Thyroid gland (tissue), 4 donors: ENCODE results near the gene KCNJ10. TPM values are rescaled to one million over a fixed set of nuclear protein-coding genes. Genes with fewer than 3 reads are reported as not detected.

Experiments used
- DNase-seq, 2 donors: peaks; one replicate each; pipeline ENCODE4 v3.0.0-alpha.2; 2019
- H3K27ac ChIP-seq, 3 donors: fragments of 200-600 bp; sonication (generic); 1 replicate in 2 of 3; 2 replicates in 1 of 3; pipeline ENCODE4 v1.5.1; 2016 to 2019; ENCODE audit warnings: mild to moderate bottlenecking in 1 of 3, moderate library complexity in 1 of 3
- H3K27me3 ChIP-seq: fragments of 200-600 bp; sonication (generic); one replicate; pipeline ENCODE4 v1.5.1; 2019
- H3K36me3 ChIP-seq, 2 donors: fragments of 200-600 bp; sonication (generic); one replicate each; pipeline ENCODE4 v1.5.1; 2016 to 2019
- H3K4me1 ChIP-seq, 2 donors: fragments of 200-600 bp; sonication (generic); one replicate each; pipeline ENCODE4 v1.5.1; 2017 to 2019
- H3K4me3 ChIP-seq, 3 donors: fragments of 200-600 bp; sonication (generic); replicated peaks in 1 of 3; 1 replicate in 2 of 3; 2 replicates in 1 of 3; pipeline ENCODE4 v1.5.1; 2016; ENCODE audit warnings: mild to moderate bottlenecking in 1 of 3
- H3K9me3 ChIP-seq: fragments of 200-600 bp; sonication (generic); one replicate; pipeline ENCODE4 v1.5.1; 2017
- POLR2A ChIP-seq, 2 donors: fragments of 450-650 bp; IDR thresholded peaks; one replicate each; pipeline ENCODE4 v1.6.1; 2017; ENCODE audit warnings: antibody characterized with exemption in 2 of 2, mild to moderate bottlenecking in 2 of 2, moderate library complexity in 1 of 2
- WGBS, 2 donors: methylation state at CpG; one replicate each; pipeline ENCODE4 v1.1.5; 2017; 5-methylcytosine and 5-hydroxymethylcytosine counted together
- intact Hi-C: fragments of 100-400 bp; cut with DNase I; formaldehyde crosslinking; loops from one replicate; pipeline ENCODE4 v1.15.1; 2023
- total RNA-seq, 4 donors: library from RNA; depleted of rRNA; stranded (reverse); fragments of >200 nt; gene quantifications; one replicate each; pipeline ENCODE4 v1.2.3, GENCODE V29; 2016
- TF ChIP-seq, protein P1 (sequence below), 6 experiments: fragments of 200-600 bp in 3 of 6; fragments of 450-650 bp in 3 of 6; sonication (generic) in 3 of 6; IDR thresholded peaks; one replicate each; pipeline ENCODE4 v1.5.1; 2016 to 2019; ENCODE audit warnings: antibody characterized with exemption in 6 of 6, mild to moderate bottlenecking in 2 of 6, inconsistent platforms in 1 of 6, moderate library complexity in 1 of 6

The KCNJ10 gene
- total RNA-seq, 4 donors from 2014 or later, result 0.13 to 0.45 (median 0.33) TPM; not detected in 1

DNA sequence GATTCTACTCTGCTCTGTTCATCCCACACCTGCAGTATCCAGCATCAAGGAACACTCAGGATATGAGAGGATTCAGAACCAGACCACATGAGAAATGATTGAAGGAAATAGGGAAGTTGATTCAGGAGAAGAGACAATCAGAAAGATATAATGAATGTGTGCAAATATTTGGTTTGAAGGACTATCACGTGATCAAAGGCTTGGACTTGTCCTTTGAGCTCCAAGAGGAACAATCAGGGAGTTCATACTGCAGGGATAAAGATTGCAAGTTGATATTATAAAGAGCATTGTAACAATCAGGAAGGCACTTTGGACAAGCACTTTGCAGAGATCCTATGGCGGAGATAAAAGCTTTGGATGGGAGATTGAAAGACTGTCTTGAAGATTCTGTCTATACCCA is 24.3 kb downstream of the KCNJ10 start:
- WGBS, 2 donors, result 70 to 77% methylated on average over 2 of the region's 2 CpGs
- Histone ChIP-seq H3K4me3 (no peak overlapping the region), H3K27me3 (no peaks in the 10 kb centered on the region), H3K36me3 (no peaks in the 10 kb centered on the region), H3K9me3 (no peaks in the 10 kb centered on the region), H3K4me1 (peaks cover 0 to 10% of the 10 kb centered on the region in 2 donors), H3K27ac (no peak overlapping the region)
- intact Hi-C loops, result loop anchor here (5.0 kb wide), 1 partner anchor 37 kb away; the partner anchor contains the start of gene KCNJ9
- TF ChIP-seq, protein P1, sequence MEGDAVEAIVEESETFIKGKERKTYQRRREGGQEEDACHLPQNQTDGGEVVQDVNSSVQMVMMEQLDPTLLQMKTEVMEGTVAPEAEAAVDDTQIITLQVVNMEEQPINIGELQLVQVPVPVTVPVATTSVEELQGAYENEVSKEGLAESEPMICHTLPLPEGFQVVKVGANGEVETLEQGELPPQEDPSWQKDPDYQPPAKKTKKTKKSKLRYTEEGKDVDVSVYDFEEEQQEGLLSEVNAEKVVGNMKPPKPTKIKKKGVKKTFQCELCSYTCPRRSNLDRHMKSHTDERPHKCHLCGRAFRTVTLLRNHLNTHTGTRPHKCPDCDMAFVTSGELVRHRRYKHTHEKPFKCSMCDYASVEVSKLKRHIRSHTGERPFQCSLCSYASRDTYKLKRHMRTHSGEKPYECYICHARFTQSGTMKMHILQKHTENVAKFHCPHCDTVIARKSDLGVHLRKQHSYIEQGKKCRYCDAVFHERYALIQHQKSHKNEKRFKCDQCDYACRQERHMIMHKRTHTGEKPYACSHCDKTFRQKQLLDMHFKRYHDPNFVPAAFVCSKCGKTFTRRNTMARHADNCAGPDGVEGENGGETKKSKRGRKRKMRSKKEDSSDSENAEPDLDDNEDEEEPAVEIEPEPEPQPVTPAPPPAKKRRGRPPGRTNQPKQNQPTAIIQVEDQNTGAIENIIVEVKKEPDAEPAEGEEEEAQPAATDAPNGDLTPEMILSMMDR (IDR thresholded peaks at IDR 0.05), result no peak
- DNase-seq, result no peak

DNA sequence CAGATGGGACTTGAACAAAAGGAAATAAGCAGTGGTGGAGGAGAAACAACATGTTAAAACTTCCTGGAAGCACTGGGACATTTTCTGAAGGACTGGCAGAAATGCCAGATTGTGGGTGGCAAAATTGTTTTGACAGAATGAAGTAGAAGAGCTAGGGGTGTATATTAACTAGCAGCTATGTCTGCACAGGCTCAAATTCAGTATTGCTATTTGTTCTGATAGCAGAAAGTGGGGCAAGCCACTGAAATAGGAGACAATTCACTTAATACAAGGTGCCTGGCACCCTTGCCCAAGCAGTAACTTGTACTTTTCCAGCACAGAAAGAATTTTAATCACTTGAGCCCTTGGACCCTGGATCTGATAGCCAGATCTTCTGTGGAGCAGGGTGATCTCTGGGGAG is 26.4 kb downstream of the KCNJ10 start:
- H3K4me1 ChIP-seq, result peaks cover 0 to 10% of the 10 kb centered on the region in 2 donors
- H3K27me3 ChIP-seq, result no peaks in the 10 kb centered on the region
- H3K9me3 ChIP-seq, result no peaks in the 10 kb centered on the region
- no peak overlapping the region for H3K4me3 ChIP-seq
- no peak for DNase-seq
- TF ChIP-seq, protein P1 (IDR thresholded peaks at IDR 0.05), result no peak
- no peak for TF ChIP-seq POLR2A (IDR thresholded peaks at IDR 0.05)
- no peak overlapping the region for H3K27ac ChIP-seq
- intact Hi-C loops, result no loop called here
- no peaks in the 10 kb centered on the region for H3K36me3 ChIP-seq

DNA sequence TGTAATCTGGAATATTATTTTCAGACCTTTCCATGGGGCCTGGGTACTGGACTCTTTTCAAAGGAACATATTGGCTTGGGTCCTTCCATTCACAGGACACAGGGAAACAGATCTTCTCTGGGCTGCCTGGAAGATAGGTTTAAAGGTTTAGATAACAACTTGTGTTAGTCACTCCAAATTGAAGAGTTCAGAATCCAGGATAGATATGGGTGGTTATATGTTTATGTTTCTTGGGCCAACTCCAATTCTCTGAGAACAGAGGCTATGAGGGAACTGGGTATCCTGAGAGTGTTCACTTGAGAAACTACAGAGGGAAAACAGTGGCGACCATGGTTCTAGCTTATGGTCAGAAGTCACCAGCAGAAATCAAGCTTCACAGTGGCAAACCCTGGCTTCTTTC is 29.5 kb downstream of the KCNJ10 start:
- Histone ChIP-seq H3K27me3 (no peaks in the 10 kb centered on the region), H3K4me3 (no peak overlapping the region), H3K27ac (no peak overlapping the region), H3K36me3 (no peaks in the 10 kb centered on the region), H3K9me3 (no peaks in the 10 kb centered on the region), H3K4me1 (no peaks in the 10 kb centered on the region)
- DNase-seq, result no peak
- TF ChIP-seq, protein P1 (IDR thresholded peaks at IDR 0.05), result no peak
- no peak for TF ChIP-seq POLR2A (IDR thresholded peaks at IDR 0.05)
- intact Hi-C loops, result no loop called here
- 75 to 95% methylated on average over 1 of the region's 1 CpG for WGBS, 2 donors

DNA sequence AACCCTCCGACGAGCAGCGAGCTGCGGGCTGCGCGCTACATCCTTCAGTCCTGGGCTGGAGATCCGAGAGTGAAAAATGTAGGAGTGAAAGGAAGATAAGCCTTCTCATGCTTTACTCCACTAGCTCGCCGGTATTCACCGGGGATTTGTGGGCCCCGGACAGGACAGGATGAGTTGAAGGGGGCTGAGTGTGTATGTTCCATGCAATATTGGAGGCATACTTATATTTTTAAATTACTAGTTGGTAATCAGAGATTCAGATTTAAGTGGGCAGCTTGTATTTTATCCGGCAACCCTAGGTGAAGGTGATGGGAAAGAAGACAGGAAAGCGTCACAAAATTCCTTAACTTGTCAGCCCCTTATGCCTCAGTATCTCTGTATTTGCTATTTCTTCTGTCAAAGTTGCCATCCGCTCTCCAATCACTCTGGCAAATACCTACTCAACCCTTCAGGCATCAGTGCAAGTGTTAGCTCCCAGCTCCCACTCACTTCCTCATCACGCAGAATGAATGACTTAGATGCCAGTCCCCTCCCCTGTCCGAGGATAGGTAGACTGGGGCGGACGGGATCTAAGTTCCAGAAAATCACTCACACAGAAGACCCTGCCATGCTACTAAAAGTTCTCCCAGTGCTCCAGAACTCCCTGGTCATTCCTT is 37.7 kb downstream of the KCNJ10 start:
- Histone ChIP-seq H3K27me3 (no peaks in the 10 kb centered on the region), H3K9me3 (no peaks in the 10 kb centered on the region), H3K27ac (peak overlapping the region in 1 of 3 donors; percentile 62), H3K4me3 (peak overlapping the region; percentile 38 to 74 (median 58)), H3K36me3 (no peaks in the 10 kb centered on the region), H3K4me1 (peaks cover 8 to 22% of the 10 kb centered on the region in 2 donors)
- intact Hi-C loops, result loop anchor here (5.0 kb wide), 1 partner anchor 250 kb away; the partner anchor contains the start of gene DUSP23
- 2 to 3% methylated on average over 17 to 18 of the region's 18 CpGs for WGBS, 2 donors
- peak; percentile 4 to 14 for DNase-seq
- TF ChIP-seq POLR2A (IDR thresholded peaks at IDR 0.05), result no peak
- TF ChIP-seq, protein P1 (IDR thresholded peaks at IDR 0.05), result no peak

DNA sequence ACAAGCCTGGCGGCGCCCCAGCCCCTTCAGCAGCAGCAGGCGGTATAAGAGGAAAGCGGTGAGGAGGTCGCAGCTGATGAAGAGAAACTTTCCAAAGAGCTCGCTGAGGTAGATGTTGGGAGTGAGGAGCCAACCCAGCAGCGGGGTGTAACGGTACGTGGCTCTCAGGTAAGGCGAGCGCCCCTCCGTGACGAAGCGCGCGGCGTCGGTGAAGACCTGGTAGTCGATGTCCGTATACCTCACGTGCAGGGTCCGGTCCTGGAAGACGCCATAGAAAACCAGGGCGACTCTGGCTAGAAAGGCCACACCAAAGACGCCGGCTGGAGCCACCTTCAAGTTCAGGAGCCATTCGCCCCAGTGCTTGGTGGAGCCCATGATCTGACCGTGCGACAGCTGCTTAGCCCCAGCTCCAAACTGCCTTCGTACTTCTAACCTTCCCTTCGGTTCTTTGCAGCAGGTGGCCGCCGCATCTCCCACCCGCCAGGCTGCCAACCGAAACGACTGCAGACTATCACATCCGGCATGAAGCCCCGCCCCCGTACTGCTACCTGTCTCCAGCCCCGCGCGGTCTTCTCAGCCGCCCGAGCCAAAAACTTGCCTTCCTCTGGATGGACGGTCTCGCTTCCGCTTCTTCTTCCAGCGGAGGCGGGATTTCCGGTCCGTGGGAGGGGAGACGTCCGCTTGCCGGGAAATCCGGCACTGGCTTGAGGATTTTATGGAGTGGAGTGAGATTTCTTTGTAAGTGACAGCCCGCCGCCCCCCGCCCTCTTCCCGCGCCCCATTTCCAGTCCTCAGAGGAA is 38.4 kb downstream of the KCNJ10 start, which contains the start of gene PIGM:
Gene PIGM, minus strand, starts transcription at position 626 of the 800 bp plus-strand sequence. Its CDS starts 251 bp downstream, at position 375.
- Histone ChIP-seq H3K4me3 (peak within 1 kb of the TSS; percentile 38 to 74 (median 58)), H3K27me3 (no peaks in the 10 kb centered on the region), H3K9me3 (no peaks in the 10 kb centered on the region), H3K27ac (peak within 1 kb of the TSS; percentile 11 to 62 (median 41)), H3K36me3 (no peaks in the 10 kb centered on the region), H3K4me1 (peaks cover 8 to 22% of the 10 kb centered on the region in 2 donors)
- DNase-seq, result peak; percentile 99
- TF ChIP-seq, protein P1 (IDR thresholded peaks at IDR 0.05), result peak in 1 of 6 experiments; percentile 16
- peak in 1 of 2 donors; percentile 80 for TF ChIP-seq POLR2A (IDR thresholded peaks at IDR 0.05)
- intact Hi-C loops, result loop anchor here (5.0 kb wide), 1 partner anchor 249 kb away; the partner anchor contains the start of gene DUSP23
- WGBS, 2 donors, result 0 to 1% methylated on average over 52 to 58 of the region's 60 CpGs
